GM18526 (cell line): ENCODE data around the gene NAB2.

Experiments used
- POLR2A ChIP-seq: IDR thresholded peaks from 3 replicates; pipeline ENCODE4 v1.6.1; 2011; ENCODE audit not compliant: insufficient read length; ENCODE audit errors: extremely low read depth

The NAB2 gene

GRCh38 chr12:57112492-57113294 lies 23.8 kb downstream of the NAB2 start:
- no peak for TF ChIP-seq POLR2A

- TF ChIP-seq POLR2A: no peak
These were observed 27.8 kb downstream of the NAB2 start for GRCh38 chr12:57116580-57117281.

GRCh38 chr12:57118711-57119271 lies 29.9 kb downstream of the NAB2 start:
- TF ChIP-seq POLR2A: no peak

GRCh38 chr12:57119294-57120085 lies 30.6 kb downstream of the NAB2 start:
- TF ChIP-seq POLR2A: no peak

- no peak for TF ChIP-seq POLR2A
These were observed 34.9 kb downstream of the NAB2 start for GRCh38 chr12:57123813-57124212.

GRCh38 chr12:57124261-57124877 lies 35.5 kb downstream of the NAB2 start:
- TF ChIP-seq POLR2A: no peak

- TF ChIP-seq POLR2A: no peak
These were observed 37.1 kb downstream of the NAB2 start for GRCh38 chr12:57126061-57126460.

- no peak for TF ChIP-seq POLR2A
These were observed 37.6 kb downstream of the NAB2 start for GRCh38 chr12:57126561-57126960.

- no peak for TF ChIP-seq POLR2A
These were observed 38.3 kb downstream of the NAB2 start for GRCh38 chr12:57127101-57127725.

- TF ChIP-seq POLR2A: no peak
These were observed 39.0 kb downstream of the NAB2 start, which contains the start of gene LRP1 for GRCh38 chr12:57127726-57128518. Gene LRP1, plus strand, starts transcription at chr12:57128483. Its CDS starts 482 bp downstream, at chr12:57128965.

GRCh38 chr12:57128519-57129247 lies 39.8 kb downstream of the NAB2 start:
- TF ChIP-seq POLR2A: no peak

- TF ChIP-seq POLR2A: no peak
These were observed 40.5 kb downstream of the NAB2 start for GRCh38 chr12:57129321-57129842.

GRCh38 chr12:57129889-57130288 lies 41.0 kb downstream of the NAB2 start:
- no peak for TF ChIP-seq POLR2A
